SH-SY5Y (cell line): ENCODE results near the gene MALRD1.

Source experiments
- GATA2 ChIP-seq: IDR thresholded peaks from 2 replicates; pipeline ENCODE4 v1.6.1; 2011; ENCODE audit warnings: mild to moderate bottlenecking, low read depth, low read length
- GATA3 ChIP-seq: IDR thresholded peaks from 2 replicates; pipeline ENCODE4 v1.6.1; 2011; ENCODE audit warnings: low read depth, mild to moderate bottlenecking, low read length, moderate library complexity

- no peak for TF ChIP-seq GATA2
- no peak for TF ChIP-seq GATA3
Measured at GRCh38 chr10:19606968-19607367, 558.4 kb downstream of the MALRD1 start.
